ENCODE results near the gene PON3.

PON3 gene

GRCh38 chr7:95404316-95404865, 8.2 kb upstream of the PON3 start:
- CTCF ChIA-PET, result interaction anchor here (0.8 kb wide), 1 partner anchor 75 kb away, joined by 3 read pairs; no protein-coding TSS in a partner anchor
- no peak for TF ChIP-seq CTCF (IDR thresholded peaks at IDR 0.05; ENCODE audit: control extremely low read depth, extremely low read depth, low read depth, missing control alignments)
- POLR2A ChIA-PET, result no interaction called here
- DNase-seq (ENCODE audit: extremely low spot score), result no peak

GRCh38 chr7:95398155-95398940, 2.2 kb upstream of the PON3 start:
- no peak for TF ChIP-seq CTCF (IDR thresholded peaks at IDR 0.05; ENCODE audit: control extremely low read depth, extremely low read depth, low read depth, missing control alignments)
- ChIA-PET POLR2A (no interaction called here), CTCF (interaction anchor here (1.3 to 3.5 kb wide), 4 partner anchors 8 to 78 kb away, joined by 3 to 12 read pairs (median 8); no protein-coding TSS in a partner anchor)
- no peak for DNase-seq (ENCODE audit: extremely low spot score)

- CTCF ChIA-PET, result interaction anchor here (1.1 to 3.5 kb wide), 5 partner anchors 9 to 79 kb away, joined by 3 to 12 read pairs (median 3); no protein-coding TSS in a partner anchor
- DNase-seq (ENCODE audit: extremely low spot score), result no peak
- POLR2A ChIA-PET, result no interaction called here
- no peak for TF ChIP-seq CTCF (IDR thresholded peaks at IDR 0.05; ENCODE audit: control extremely low read depth, extremely low read depth, low read depth, missing control alignments)
Observed at GRCh38 chr7:95397381-95397780, 1.2 kb upstream of the PON3 start.

- no peak for TF ChIP-seq CTCF (IDR thresholded peaks at IDR 0.05; ENCODE audit: control extremely low read depth, extremely low read depth, low read depth, missing control alignments)
- POLR2A ChIA-PET, result no interaction called here
- DNase-seq (ENCODE audit: extremely low spot score), result no peak
- CTCF ChIA-PET, result interaction anchor here (1.0 to 3.5 kb wide), 4 partner anchors 11 to 81 kb away, joined by 3 to 12 read pairs (median 8); no protein-coding TSS in a partner anchor
Observed at GRCh38 chr7:95395755-95396135, 430 bp downstream of the PON3 start.

- CTCF ChIA-PET, result interaction anchor here (0.7 to 1.4 kb wide), 3 partner anchors 70 to 147 kb away, joined by 3 to 4 read pairs (median 3); no protein-coding TSS in a partner anchor
Observed at GRCh38 chr7:95394370-95394769, 1.8 kb downstream of the PON3 start.

More at GRCh38 chr7:95394370-95394769, 1.8 kb downstream of the PON3 start:
- DNase-seq (ENCODE audit: extremely low spot score), result peak; percentile 11
- POLR2A ChIA-PET, result no interaction called here
- no peak for TF ChIP-seq CTCF (IDR thresholded peaks at IDR 0.05; ENCODE audit: control extremely low read depth, extremely low read depth, low read depth, missing control alignments)
